Measurements from ENCODE around the gene KLF16. TPM values are rescaled to one million over a fixed set of nuclear protein-coding genes. Genes with fewer than 3 reads are reported as not detected.

Gene KLF16
- total and polyA plus RNA-seq, 9 of the 15 experiments (the other 6 are each of a cell fraction or from before 2014, with no cell fraction given) = 0.04 to 60.4 (median 6.8) TPM

DNA sequence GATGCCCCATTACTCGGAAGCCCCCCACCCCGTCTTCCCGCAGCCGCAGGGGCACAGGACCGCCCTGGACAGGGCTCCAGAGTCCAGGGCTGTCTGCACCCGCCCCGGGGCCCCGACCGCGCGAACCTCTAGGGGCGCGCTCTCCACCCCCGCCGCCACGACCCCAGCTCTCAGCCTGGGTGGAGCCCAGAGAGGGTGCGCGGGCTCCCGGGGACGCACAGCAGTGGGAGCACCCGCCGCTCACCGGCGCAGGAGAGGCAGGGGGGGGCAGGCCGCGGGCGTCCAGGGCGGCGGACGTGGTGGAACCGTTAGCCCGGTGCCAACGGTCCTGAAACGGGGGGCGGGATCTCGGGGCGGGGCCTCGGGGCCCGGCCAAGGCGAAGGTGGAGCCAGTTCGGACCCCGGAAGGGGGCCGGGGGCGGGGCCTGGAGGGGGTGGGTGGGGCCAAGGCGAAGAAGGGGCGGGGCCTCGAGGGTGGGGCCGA, 51.4 kb downstream of the KLF16 start, which contains the start of gene ATP8B3 (continued):
- TF ChIP-seq ZBTB49 (CRISPR knock-in tag; IDR thresholded peaks at IDR 0.05; ENCODE audit: borderline replicate concordance) (no peak), PHF21A (IDR thresholded peaks at IDR 0.05; ENCODE audit: borderline replicate concordance, low read depth) (no peak), SNRNP70 (optimal IDR thresholded peaks at IDR 0.05; ENCODE audit: low read depth, low read length) (no peak), HOXB6 (CRISPR knock-in tag; IDR thresholded peaks at IDR 0.05; ENCODE audit: borderline replicate concordance) (no peak), KLF1 (tag; IDR thresholded peaks at IDR 0.05) (no peak), KDM1A (IDR thresholded peaks at IDR 0.05) (peak; percentile 82 to 87), CEBPB (tag; IDR thresholded peaks at IDR 0.05) (no peak), ELF4 (CRISPR knock-in tag; IDR thresholded peaks at IDR 0.05) (no peak), CBFA2T2 (conservative IDR thresholded peaks at IDR 0.05) (no peak), HCFC1 (IDR thresholded peaks at IDR 0.05; ENCODE audit: low read depth, low read length) (no peak), RBM34 (IDR thresholded peaks at IDR 0.05; ENCODE audit: borderline replicate concordance, insufficient read depth, low read length) (no peak), SNAPC5 (CRISPR knock-in tag; IDR thresholded peaks at IDR 0.05) (no peak), ZNF280A (IDR thresholded peaks at IDR 0.05; ENCODE audit: low read depth, partially characterized antibody) (no peak)
- TF ChIP-seq, protein P1, sequence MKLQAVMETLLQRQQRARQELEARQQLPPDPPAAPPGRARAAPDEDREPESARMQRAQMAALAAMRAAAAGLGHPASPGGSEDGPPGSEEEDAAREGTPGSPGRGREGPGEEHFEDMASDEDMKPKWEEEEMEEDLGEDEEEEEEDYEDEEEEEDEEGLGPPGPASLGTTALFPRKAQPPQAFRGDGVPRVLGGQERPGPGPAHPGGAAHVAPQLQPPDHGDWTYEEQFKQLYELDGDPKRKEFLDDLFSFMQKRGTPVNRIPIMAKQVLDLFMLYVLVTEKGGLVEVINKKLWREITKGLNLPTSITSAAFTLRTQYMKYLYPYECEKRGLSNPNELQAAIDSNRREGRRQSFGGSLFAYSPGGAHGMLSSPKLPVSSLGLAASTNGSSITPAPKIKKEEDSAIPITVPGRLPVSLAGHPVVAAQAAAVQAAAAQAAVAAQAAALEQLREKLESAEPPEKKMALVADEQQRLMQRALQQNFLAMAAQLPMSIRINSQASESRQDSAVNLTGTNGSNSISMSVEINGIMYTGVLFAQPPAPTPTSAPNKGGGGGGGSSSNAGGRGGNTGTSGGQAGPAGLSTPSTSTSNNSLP (IDR thresholded peaks at IDR 0.05; ENCODE audit: borderline replicate concordance, low read depth, low read length) = no peak
- TF ChIP-seq, protein P2, sequence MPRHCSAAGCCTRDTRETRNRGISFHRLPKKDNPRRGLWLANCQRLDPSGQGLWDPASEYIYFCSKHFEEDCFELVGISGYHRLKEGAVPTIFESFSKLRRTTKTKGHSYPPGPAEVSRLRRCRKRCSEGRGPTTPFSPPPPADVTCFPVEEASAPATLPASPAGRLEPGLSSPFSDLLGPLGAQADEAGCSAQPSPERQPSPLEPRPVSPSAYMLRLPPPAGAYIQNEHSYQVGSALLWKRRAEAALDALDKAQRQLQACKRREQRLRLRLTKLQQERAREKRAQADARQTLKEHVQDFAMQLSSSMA (CRISPR knock-in tag; IDR thresholded peaks at IDR 0.05) = no peak
- TF ChIP-seq, protein P3, sequence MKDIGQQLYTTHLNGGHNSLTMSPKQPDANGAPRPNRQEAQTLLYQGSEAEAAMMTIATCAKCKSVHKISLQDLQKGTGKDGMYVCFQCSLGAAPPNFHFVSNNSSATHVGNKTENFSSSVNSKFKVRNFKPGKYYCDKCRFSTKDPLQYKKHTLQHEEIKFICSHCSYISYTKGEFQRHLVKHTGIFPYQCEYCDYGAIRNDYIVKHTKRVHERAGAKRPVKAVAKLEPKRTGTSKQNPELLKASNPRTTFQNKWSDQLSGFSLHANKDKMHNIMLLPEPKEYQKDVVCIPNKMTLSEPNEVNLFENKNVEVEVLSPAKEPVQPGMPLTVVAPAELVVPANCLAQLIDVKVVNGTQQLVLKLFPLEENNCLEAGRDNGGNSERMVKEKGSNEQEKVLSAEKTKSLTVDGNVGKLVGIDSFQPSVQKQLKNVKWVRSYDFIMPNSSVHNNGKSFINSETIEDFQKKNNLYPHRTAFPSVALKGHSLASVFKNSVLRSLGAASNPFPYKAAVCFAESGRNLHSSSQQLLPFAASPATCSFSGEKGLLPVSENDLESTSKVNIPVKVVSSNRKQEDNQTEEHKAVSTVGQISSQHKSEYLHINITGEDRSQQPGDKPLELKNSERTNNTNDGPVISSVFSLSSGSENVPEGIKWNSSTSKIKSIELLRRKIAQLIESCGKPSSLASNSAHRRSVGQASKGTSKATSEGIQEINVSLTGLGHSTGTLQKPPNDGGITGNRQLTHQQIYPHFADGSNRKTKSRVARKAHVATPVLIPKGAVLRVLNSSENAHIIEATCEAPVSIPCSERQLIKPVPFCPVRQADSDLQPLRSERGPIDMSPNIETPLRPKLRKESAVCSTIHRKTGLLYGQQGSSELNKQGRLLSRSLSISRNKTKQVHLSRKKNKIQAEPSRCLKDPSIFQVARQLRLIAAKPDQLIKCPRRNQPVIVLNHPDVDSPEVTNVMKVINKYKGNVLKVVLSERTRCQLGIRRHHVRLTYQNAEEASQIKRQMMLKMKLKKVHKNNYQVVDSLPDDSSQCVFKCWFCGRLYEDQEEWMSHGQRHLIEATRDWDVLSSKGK (CRISPR knock-in tag; IDR thresholded peaks at IDR 0.05) = no peak
- TF ChIP-seq, protein P4, sequence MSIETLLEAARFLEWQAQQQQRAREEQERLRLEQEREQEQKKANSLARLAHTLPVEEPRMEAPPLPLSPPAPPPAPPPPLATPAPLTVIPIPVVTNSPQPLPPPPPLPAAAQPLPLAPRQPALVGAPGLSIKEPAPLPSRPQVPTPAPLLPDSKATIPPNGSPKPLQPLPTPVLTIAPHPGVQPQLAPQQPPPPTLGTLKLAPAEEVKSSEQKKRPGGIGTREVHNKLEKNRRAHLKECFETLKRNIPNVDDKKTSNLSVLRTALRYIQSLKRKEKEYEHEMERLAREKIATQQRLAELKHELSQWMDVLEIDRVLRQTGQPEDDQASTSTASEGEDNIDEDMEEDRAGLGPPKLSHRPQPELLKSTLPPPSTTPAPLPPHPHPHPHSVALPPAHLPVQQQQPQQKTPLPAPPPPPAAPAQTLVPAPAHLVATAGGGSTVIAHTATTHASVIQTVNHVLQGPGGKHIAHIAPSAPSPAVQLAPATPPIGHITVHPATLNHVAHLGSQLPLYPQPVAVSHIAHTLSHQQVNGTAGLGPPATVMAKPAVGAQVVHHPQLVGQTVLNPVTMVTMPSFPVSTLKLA (conservative IDR thresholded peaks at IDR 0.05) = no peak
